PC-3 (cell line): ENCODE measurements around the gene SFT2D3. TPM values are rescaled to one million over a fixed set of nuclear protein-coding genes. Genes with fewer than 3 reads are reported as not detected.

Experiments used
- ATAC-seq: fragments of 200-7000 bp; cut with Tn5 transposase; 2 replicates; pipeline ENCODE4 v1.9.1; 2020; ENCODE audit warnings: mild to moderate bottlenecking, moderate library complexity
- BruUV-seq: library from RNA; stranded (reverse); fragments of 400-500 nt; replicated peaks from 2 replicates; lab custom pipeline; 2021; lab: Mats Ljungman, UMichigan
- CTCF ChIA-PET: fragments of 300-600 bp; sonication (Branson Sonifier 250); formaldehyde crosslinking; loops from one replicate; lab custom pipeline; 2022; ENCODE audit warnings: antibody characterized with exemption; lab: Charles Lee
- POLR2A ChIA-PET: fragments of 300-600 bp; sonication (Branson Sonifier 250); formaldehyde crosslinking; loops from one replicate; lab custom pipeline; 2022; ENCODE audit warnings: antibody characterized with exemption; ENCODE audit not compliant: unreplicated experiment; lab: Charles Lee
- DNase-seq: peaks from one replicate; pipeline ENCODE4 v3.0.0-alpha.2; 2015
- H2AFZ ChIP-seq: fragments of 300-600 bp; sonication (generic); 2 replicates; pipeline ENCODE4 v1.6.0; 2016; ENCODE audit warnings: antibody characterized with exemption, low read length
- H3F3A ChIP-seq: fragments of 300-600 bp; sonication (generic); one replicate; pipeline ENCODE4 v1.6.0; 2017; ENCODE audit warnings: antibody characterized with exemption, low read length, control low read depth, mild to moderate bottlenecking; ENCODE audit not compliant: unreplicated experiment
- H3K27ac ChIP-seq: fragments of 300-600 bp; sonication (generic); 2 replicates; pipeline ENCODE4 v1.5.1; 2016; ENCODE audit warnings: mild to moderate bottlenecking, low read length
- H3K27me3 ChIP-seq: fragments of 300-600 bp; sonication (generic); 2 replicates; pipeline ENCODE4 v1.6.1; 2016; ENCODE audit warnings: low read length, mixed read lengths
- H3K36me3 ChIP-seq: fragments of 300-600 bp; sonication (generic); 2 replicates; pipeline ENCODE4 v1.6.1; 2016; ENCODE audit warnings: low read depth, mixed run types, low read length, mixed read lengths
- H3K4me1 ChIP-seq: fragments of 300-600 bp; sonication (generic); 2 replicates; pipeline ENCODE4 v1.5.1; 2016; ENCODE audit warnings: low read length; ENCODE audit not compliant: insufficient read depth
- H3K4me2 ChIP-seq: fragments of 300-600 bp; sonication (generic); 2 replicates; pipeline ENCODE4 v1.6.0; 2016; ENCODE audit warnings: low read length
- H3K4me3 ChIP-seq: fragments of 300-600 bp; sonication (generic); 2 replicates; pipeline ENCODE4 v1.5.1; 2016; ENCODE audit warnings: mild to moderate bottlenecking, low read length, mixed read lengths
- H3K79me2 ChIP-seq: fragments of 300-600 bp; sonication (generic); 2 replicates; pipeline ENCODE4 v1.6.1; 2017; ENCODE audit warnings: low read length, mixed read lengths
- H3K9ac ChIP-seq: fragments of 300-600 bp; sonication (generic); 2 replicates; pipeline ENCODE4 v1.6.0; 2016; ENCODE audit warnings: mild to moderate bottlenecking, low read length
- H3K9me2 ChIP-seq: fragments of 300-600 bp; sonication (generic); replicated peaks from 2 replicates; pipeline ENCODE4 v1.6.1; 2016; ENCODE audit warnings: mixed run types, low read length, mixed read lengths
- H3K9me3 ChIP-seq: fragments of 300-600 bp; sonication (generic); 2 replicates; pipeline ENCODE4 v1.6.1; 2016; ENCODE audit warnings: low read length, mixed read lengths
- H4K20me1 ChIP-seq: fragments of 300-600 bp; sonication (generic); 2 replicates; pipeline ENCODE4 v1.6.1; 2016; ENCODE audit warnings: low read length, mixed read lengths
- EZH2 ChIP-seq: fragments of 300-600 bp; sonication (generic); IDR thresholded peaks from one replicate; pipeline ENCODE4 v1.6.1; 2017; ENCODE audit warnings: antibody characterized with exemption, mild to moderate bottlenecking, low read length; ENCODE audit not compliant: unreplicated experiment
- EZH2phosphoT487 ChIP-seq: fragments of 300-600 bp; sonication (generic); IDR thresholded peaks from 2 replicates; pipeline ENCODE4 v1.6.1; 2018; ENCODE audit warnings: mild to moderate bottlenecking, antibody characterized with exemption, low read length, borderline replicate concordance
- intact Hi-C: fragments of 100-400 bp; cut with micrococcal nuclease; formaldehyde crosslinking; loops from 2 replicates; pipeline ENCODE4 v1.9.0; 2023
- total RNA-seq: library from RNA; depleted of rRNA; stranded (reverse); fragments of >200 nt; gene quantifications from 2 replicates; pipeline ENCODE4 v1.2.3, GENCODE V29; 2014
- TF ChIP-seq, protein P1 (sequence below): fragments of 300-600 bp; sonication (generic); conservative IDR thresholded peaks from 2 replicates; pipeline ENCODE4 v1.5.1; 2017; ENCODE audit warnings: antibody characterized with exemption, low read depth, mild to moderate bottlenecking, low read length

SFT2D3 gene
- total RNA-seq, 1 experiment from 2014 or later, result 4.2 TPM

DNA sequence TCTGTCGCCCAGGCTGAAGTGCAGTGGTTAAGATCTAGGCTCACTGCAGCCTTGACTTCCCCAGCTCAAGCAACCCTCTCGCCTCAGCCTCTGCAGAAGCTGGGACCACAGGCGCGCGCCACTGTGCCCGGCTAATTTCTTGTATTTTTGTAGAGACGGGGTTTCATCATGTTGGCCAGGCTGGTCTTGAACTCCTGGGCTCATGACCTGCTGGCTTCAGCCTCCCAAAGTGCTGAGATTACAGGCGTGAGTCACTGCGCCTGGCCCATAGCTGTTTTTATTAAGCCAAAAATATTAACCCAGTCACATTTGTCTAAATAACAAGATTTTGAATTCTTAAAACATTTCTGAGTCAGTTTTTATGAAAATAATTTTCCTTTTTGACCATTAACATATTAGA is 6.3 kb upstream of the SFT2D3 start:
- no peaks in the 10 kb centered on the region for H3F3A ChIP-seq
- H3K27me3 ChIP-seq, result no peaks in the 10 kb centered on the region
- no peaks in the 10 kb centered on the region for H4K20me1 ChIP-seq
- no TSS peak for BruUV-seq
- H2AFZ ChIP-seq, result no peak overlapping the region
- no peak overlapping the region for H3K4me3 ChIP-seq
- TF ChIP-seq, protein P1, sequence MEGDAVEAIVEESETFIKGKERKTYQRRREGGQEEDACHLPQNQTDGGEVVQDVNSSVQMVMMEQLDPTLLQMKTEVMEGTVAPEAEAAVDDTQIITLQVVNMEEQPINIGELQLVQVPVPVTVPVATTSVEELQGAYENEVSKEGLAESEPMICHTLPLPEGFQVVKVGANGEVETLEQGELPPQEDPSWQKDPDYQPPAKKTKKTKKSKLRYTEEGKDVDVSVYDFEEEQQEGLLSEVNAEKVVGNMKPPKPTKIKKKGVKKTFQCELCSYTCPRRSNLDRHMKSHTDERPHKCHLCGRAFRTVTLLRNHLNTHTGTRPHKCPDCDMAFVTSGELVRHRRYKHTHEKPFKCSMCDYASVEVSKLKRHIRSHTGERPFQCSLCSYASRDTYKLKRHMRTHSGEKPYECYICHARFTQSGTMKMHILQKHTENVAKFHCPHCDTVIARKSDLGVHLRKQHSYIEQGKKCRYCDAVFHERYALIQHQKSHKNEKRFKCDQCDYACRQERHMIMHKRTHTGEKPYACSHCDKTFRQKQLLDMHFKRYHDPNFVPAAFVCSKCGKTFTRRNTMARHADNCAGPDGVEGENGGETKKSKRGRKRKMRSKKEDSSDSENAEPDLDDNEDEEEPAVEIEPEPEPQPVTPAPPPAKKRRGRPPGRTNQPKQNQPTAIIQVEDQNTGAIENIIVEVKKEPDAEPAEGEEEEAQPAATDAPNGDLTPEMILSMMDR, result no peak
- TF ChIP-seq EZH2 (no peak), EZH2phosphoT487 (no peak)
- H3K9me3 ChIP-seq, result 0 out of 2 replicates have a peak, but pooled peaks cover 4% of the 10 kb centered on the region
- no peak overlapping the region for H3K4me2 ChIP-seq
- H3K79me2 ChIP-seq, result no peaks in the 10 kb centered on the region
- intact Hi-C loops, result no loop called here
- no peak overlapping the region for H3K27ac ChIP-seq
- peaks cover 9% of the 10 kb centered on the region for H3K4me1 ChIP-seq
- no peak for ATAC-seq
- H3K36me3 ChIP-seq, result no peaks in the 10 kb centered on the region; the same call in 1 of the 2 replicates
- CTCF ChIA-PET, result no interaction called here
- DNase-seq, result no peak
- POLR2A ChIA-PET, result no interaction called here
- H3K9me2 ChIP-seq, result no peaks in the 10 kb centered on the region
- no peak overlapping the region for H3K9ac ChIP-seq

GRCh38 chr2:127695491-127696472 is 5.5 kb upstream of the SFT2D3 start:
- ChIA-PET POLR2A (no interaction called here), CTCF (no interaction called here)
- peaks cover 17% of the 10 kb centered on the region for H3K4me1 ChIP-seq
- no peaks in the 10 kb centered on the region for H3K79me2 ChIP-seq
- H3K27ac ChIP-seq, result peak overlapping the region; percentile 44
- intact Hi-C loops, result no loop called here
- H3K4me2 ChIP-seq, result no peak overlapping the region
- no TSS peak for BruUV-seq
- no peak overlapping the region for H2AFZ ChIP-seq
- H4K20me1 ChIP-seq, result no peaks in the 10 kb centered on the region
- DNase-seq (peak; percentile 76), ATAC-seq (peak; percentile 34)
- H3K36me3 ChIP-seq, result no peaks in the 10 kb centered on the region
- no peak for TF ChIP-seq EZH2
- TF ChIP-seq, protein P1, result peak; percentile 21; the same call in 1 of the 2 replicates
- no peaks in the 10 kb centered on the region for H3F3A ChIP-seq
- H3K9me3 ChIP-seq, result no peaks in the 10 kb centered on the region
- no peak overlapping the region for H3K4me3 ChIP-seq
- H3K9me2 ChIP-seq, result no peaks in the 10 kb centered on the region
- no peak overlapping the region for H3K9ac ChIP-seq
- no peaks in the 10 kb centered on the region for H3K27me3 ChIP-seq
